Measurements from ENCODE around the gene EPB42.

EPB42 gene

DNA sequence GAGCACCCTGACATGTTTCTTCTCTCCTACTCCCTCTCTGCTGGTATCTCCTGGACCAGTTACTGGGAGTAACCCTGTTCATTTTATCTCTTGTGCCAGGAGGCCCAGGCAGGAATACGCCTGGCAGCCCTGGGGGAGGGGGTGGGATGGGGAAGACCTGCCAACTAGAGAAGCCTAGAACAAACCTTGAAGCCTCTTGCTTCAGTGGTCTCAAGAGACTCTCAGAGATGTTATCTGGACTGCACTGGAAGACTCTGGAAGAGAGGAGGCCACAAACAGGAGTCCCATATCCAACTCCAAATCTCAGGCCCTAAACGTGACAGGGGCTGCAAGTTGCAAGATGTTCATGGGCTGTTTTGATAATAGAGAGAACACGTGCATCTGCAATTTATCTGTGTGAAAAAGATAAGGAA is at the start of gene EPB42:
EPB42 (minus strand) TSS at position 28 of the 413 bp plus-strand sequence. CDS start 193 bp downstream, outside the sequence.
- peaks cover 3 to 6% of the 10 kb centered on the region in 2 donors for H3K27me3 ChIP-seq (ENCODE audit: control insufficient read depth in 1 of 2, insufficient read depth in 2 of 2, low read length in 2 of 2)
- H3K9me3 ChIP-seq (ENCODE audit: control insufficient read depth in 2 of 2, low read length in 2 of 2), result no peaks in the 10 kb centered on the region
- no peak within 1 kb of the TSS for H3K4me3 ChIP-seq (ENCODE audit: low read length in 2 of 2)
- H3K9ac ChIP-seq (ENCODE audit: low read length in 2 of 2), result no peak within 1 kb of the TSS
- no peak within 1 kb of the TSS for H3K27ac ChIP-seq (ENCODE audit: low read length)
- H3K4me1 ChIP-seq (ENCODE audit: control insufficient read depth, insufficient read depth, low read length), result peaks cover 3% of the 10 kb centered on the region
- H3K36me3 ChIP-seq (ENCODE audit: control insufficient read depth in 2 of 2, insufficient read depth in 2 of 2, low read length in 2 of 2), result no peaks in the 10 kb centered on the region

DNA sequence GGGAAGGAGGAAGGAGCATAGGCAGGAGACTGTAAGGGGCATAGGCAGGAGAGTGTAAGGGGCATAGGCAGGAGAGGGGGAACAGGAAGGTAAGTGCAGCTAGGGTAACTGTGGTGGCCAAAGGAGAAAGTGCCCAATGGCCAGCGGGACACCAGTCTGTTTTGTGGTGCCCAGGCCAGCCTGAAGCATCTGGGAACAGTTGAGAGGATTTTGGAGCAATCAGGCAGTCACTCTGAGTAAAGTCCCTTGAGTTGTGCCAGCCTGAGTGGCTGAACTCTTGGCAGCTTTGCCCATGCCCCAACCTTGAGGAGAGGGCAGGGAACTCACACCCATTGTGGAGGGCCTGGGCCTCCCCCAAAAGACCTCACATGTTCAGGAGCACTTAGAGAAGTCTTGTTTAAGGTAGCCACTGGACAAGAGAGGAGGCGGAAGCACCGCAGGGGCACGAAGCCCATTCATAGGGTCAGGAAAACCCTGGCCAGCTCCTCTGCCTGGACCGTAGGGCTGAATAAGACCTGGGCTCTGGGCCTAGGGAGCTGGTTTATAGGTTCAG is 49.4 kb upstream of the EPB42 start:
- no peak overlapping the region for H3K27ac ChIP-seq (ENCODE audit: low read length)
- no peak overlapping the region for H3K9ac ChIP-seq (ENCODE audit: low read length in 2 of 2)
- H3K4me3 ChIP-seq (ENCODE audit: low read length in 2 of 2), result no peak overlapping the region
- no peaks in the 10 kb centered on the region for H3K36me3 ChIP-seq (ENCODE audit: control insufficient read depth in 2 of 2, insufficient read depth in 2 of 2, low read length in 2 of 2)
- H3K27me3 ChIP-seq (ENCODE audit: control insufficient read depth in 1 of 2, insufficient read depth in 2 of 2, low read length in 2 of 2), result peaks cover 7 to 8% of the 10 kb centered on the region in 2 donors
- no peaks in the 10 kb centered on the region for H3K4me1 ChIP-seq (ENCODE audit: control insufficient read depth, insufficient read depth, low read length)
- peaks cover 2 to 3% of the 10 kb centered on the region in 2 donors for H3K9me3 ChIP-seq (ENCODE audit: control insufficient read depth in 2 of 2, low read length in 2 of 2)

DNA sequence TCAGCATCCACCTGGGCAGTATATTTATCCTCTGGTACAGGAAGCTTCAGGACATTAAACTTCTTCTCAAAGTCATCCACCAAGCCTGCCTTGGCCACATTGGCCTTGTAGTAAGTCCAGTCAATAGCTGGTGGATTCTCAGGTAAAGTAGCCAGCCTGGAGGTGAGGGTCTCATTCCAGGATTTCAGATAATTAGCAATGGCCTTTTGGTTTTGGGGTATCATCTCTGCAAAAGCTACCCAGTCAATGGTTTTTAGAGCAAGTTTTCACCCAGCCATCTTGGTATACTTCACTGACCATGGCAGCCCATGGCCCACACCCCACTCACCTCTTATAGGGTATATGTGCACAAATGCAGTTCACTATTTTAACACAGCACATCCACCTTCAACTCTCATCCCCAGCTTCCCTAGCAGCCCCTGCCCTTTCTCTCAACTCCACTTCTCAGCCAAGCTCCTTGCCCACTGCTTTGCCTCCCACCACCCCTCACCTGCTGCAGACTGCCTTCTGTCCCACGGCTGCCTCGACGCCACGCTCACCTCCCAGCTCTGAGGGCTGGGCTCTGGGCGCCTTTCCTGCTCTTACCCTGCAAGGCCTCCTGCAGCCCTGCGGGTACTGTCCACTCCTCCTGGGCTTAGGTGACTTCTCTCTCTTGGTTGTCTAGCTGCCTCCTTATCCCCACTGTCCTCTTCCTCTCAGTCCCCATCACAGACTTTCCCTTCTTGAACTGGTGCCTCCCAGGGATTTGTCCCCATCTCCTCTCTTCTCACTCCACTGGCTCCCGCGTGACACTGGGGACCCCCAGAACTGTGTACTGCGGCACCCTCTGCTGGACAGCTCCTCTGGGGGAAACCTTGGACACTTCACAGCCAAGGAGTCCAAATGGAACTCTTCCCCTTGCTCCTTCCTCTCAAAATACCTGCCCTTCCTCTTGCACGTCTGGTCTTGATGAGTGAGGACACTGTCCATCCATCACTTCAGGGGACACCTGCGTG is 47.6 kb upstream of the EPB42 start:
- Histone ChIP-seq H3K4me3 (ENCODE audit: low read length in 2 of 2) (no peak overlapping the region), H3K4me1 (ENCODE audit: control insufficient read depth, insufficient read depth, low read length) (no peaks in the 10 kb centered on the region), H3K36me3 (ENCODE audit: control insufficient read depth in 2 of 2, insufficient read depth in 2 of 2, low read length in 2 of 2) (no peaks in the 10 kb centered on the region), H3K27me3 (ENCODE audit: control insufficient read depth in 1 of 2, insufficient read depth in 2 of 2, low read length in 2 of 2) (peaks cover 6 to 7% of the 10 kb centered on the region in 2 donors), H3K9ac (ENCODE audit: low read length in 2 of 2) (no peak overlapping the region), H3K27ac (ENCODE audit: low read length) (no peak overlapping the region), H3K9me3 (ENCODE audit: control insufficient read depth in 2 of 2, low read length in 2 of 2) (peaks cover 2 to 3% of the 10 kb centered on the region in 2 donors)

DNA sequence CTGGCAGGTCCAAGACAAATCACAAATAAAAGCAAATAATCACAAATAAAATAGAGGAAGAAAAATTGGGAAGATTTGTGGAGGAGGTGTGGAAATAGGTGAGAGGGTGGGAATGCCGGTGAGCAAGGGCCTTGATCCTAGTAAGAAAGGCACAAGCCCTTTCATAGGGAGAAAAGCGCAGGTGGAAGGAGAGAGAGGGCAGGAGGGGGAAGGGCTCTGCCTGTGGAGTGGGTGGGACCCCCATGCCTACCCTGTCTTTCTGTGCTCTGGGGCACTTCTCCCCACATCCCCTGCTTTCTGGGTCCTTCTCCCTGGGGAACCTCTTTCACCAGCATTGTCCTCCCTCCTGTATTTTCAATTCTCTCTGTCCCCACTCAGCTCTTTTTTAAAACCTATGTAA is 46.6 kb upstream of the EPB42 start:
- H3K27me3 ChIP-seq (ENCODE audit: control insufficient read depth in 1 of 2, insufficient read depth in 2 of 2, low read length in 2 of 2), result peaks cover 6 to 7% of the 10 kb centered on the region in 2 donors
- H3K27ac ChIP-seq (ENCODE audit: low read length), result no peak overlapping the region
- peaks cover 2% of the 10 kb centered on the region in 2 donors for H3K9me3 ChIP-seq (ENCODE audit: control insufficient read depth in 2 of 2, low read length in 2 of 2)

DNA sequence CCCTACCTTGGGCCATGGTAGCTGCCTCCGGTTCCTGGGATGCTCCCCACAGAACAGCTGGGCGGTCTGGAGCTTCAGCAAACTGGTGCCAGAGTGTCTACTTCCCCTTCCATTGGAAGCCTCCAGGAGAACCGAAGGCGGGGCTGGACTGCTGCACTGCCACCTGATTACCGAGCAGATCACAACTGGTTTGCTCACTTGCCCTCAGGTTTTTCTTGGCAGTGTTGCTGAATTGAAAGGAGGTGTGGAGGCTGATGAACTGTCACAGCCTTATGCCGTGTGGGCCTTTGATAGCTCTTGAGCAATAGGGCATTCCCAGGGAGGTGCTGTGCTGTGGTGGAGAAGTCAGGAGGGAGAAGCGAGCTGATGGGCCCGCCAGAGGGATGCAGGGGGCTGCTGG is 46.0 kb upstream of the EPB42 start, which contains the start of gene TGM5:
TGM5 (minus strand) TSS at position 95 of the 400 bp plus-strand sequence; CDS start at position 16, 79 bp downstream.
- H3K9me3 ChIP-seq (ENCODE audit: control insufficient read depth in 2 of 2, low read length in 2 of 2), result no peaks in the 10 kb centered on the region
- no peak within 1 kb of the TSS for H3K4me3 ChIP-seq (ENCODE audit: low read length in 2 of 2)
- no peaks in the 10 kb centered on the region for H3K36me3 ChIP-seq (ENCODE audit: control insufficient read depth in 2 of 2, insufficient read depth in 2 of 2, low read length in 2 of 2)
- no peak within 1 kb of the TSS for H3K27ac ChIP-seq (ENCODE audit: low read length)
- H3K27me3 ChIP-seq (ENCODE audit: control insufficient read depth in 1 of 2, insufficient read depth in 2 of 2, low read length in 2 of 2), result peaks cover 6 to 7% of the 10 kb centered on the region in 2 donors
- no peaks in the 10 kb centered on the region for H3K4me1 ChIP-seq (ENCODE audit: control insufficient read depth, insufficient read depth, low read length)
- H3K9ac ChIP-seq (ENCODE audit: low read length in 2 of 2), result no peak within 1 kb of the TSS

More for the DNA sequence above, 46.6 kb upstream of the EPB42 start:
- Histone ChIP-seq H3K9ac (ENCODE audit: low read length in 2 of 2) (no peak overlapping the region), H3K36me3 (ENCODE audit: control insufficient read depth in 2 of 2, insufficient read depth in 2 of 2, low read length in 2 of 2) (no peaks in the 10 kb centered on the region), H3K4me1 (ENCODE audit: control insufficient read depth, insufficient read depth, low read length) (no peaks in the 10 kb centered on the region), H3K4me3 (ENCODE audit: low read length in 2 of 2) (no peak overlapping the region)

DNA sequence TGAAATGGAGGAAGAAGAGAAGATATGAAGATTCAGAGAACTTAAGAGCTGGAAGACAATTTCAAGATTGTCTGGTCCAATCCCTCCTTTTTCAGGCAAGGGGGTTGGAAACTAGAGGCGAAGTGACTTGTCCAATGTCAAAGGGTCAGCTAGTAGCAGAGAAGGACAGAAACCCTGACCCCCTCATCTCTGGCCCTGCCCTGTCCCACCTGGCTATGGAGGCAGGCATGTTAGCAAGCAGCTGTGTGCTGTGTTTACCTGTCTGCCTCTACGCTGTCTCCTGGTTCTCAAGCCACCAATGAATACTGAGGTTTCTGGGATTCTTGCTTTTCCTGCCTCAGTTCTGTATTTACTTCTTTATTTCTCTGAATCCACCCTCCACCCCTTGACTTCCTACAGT is 45.6 kb upstream of the EPB42 start:
- Histone ChIP-seq H3K9me3 (ENCODE audit: control insufficient read depth in 2 of 2, low read length in 2 of 2) (no peaks in the 10 kb centered on the region), H3K9ac (ENCODE audit: low read length in 2 of 2) (no peak overlapping the region), H3K27me3 (ENCODE audit: control insufficient read depth in 1 of 2, insufficient read depth in 2 of 2, low read length in 2 of 2) (peaks cover 6 to 7% of the 10 kb centered on the region in 2 donors), H3K36me3 (ENCODE audit: control insufficient read depth in 2 of 2, insufficient read depth in 2 of 2, low read length in 2 of 2) (no peaks in the 10 kb centered on the region), H3K27ac (ENCODE audit: low read length) (no peak overlapping the region), H3K4me1 (ENCODE audit: control insufficient read depth, insufficient read depth, low read length) (no peaks in the 10 kb centered on the region), H3K4me3 (ENCODE audit: low read length in 2 of 2) (no peak overlapping the region)

DNA sequence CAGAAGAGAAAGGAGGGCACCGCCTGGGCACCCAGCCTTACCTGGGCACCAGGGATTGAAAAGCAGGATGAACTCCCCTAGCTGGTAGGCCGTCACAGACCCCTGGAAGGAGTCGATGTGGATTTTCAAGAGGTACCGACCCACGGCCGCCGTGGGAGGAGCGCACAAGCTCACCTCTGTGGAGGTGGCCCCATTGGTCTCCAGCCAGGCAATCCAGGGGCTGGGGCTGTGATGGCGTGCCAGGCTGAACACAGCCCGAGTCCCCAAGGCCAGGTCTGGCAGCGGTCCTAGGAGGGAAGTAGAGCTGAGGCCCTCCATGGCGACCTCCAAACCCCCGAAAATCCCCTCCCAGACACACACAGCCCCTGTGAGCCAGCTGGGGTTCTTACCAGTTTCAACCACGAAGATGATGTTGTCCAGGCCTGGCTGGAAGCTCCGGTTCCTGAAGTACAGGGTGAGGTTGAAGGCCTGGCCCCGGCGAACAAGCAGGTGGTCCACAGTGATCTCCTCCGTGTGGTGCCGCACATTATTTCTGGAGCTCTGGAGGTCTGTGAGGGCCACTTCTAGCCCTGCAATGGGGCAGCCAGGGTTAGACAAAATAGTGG is 39.3 kb upstream of the EPB42 start:
- H3K27ac ChIP-seq (ENCODE audit: low read length), result no peak overlapping the region
- H3K9me3 ChIP-seq (ENCODE audit: control insufficient read depth in 2 of 2, low read length in 2 of 2), result no peaks in the 10 kb centered on the region
- peaks cover 0 to 4% of the 10 kb centered on the region in 2 donors for H3K27me3 ChIP-seq (ENCODE audit: control insufficient read depth in 1 of 2, insufficient read depth in 2 of 2, low read length in 2 of 2)
- H3K36me3 ChIP-seq (ENCODE audit: control insufficient read depth in 2 of 2, insufficient read depth in 2 of 2, low read length in 2 of 2), result no peaks in the 10 kb centered on the region
- H3K4me1 ChIP-seq (ENCODE audit: control insufficient read depth, insufficient read depth, low read length), result no peaks in the 10 kb centered on the region
- no peak overlapping the region for H3K4me3 ChIP-seq (ENCODE audit: low read length in 2 of 2)
- H3K9ac ChIP-seq (ENCODE audit: low read length in 2 of 2), result no peak overlapping the region

DNA sequence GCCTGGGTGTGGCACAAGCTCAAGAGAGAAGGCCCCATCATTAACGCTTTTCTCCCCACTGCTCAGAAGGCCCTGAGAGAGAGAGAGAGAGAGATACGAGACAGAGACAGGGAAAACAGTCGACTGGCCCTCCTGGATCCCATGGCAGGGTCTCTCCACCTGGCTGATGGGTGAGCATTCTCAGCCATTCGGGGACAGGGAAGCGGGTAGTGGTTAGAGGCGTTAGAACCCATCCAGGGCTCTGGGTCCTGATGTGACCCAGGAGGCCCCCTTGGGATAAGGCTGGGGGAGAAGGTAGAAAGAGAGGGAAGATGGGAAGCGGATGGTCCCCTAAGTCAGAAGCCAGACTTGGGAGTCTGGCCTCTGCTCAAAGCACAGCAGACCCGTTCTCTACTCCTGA is 38.0 kb upstream of the EPB42 start:
- Histone ChIP-seq H3K36me3 (ENCODE audit: control insufficient read depth in 2 of 2, insufficient read depth in 2 of 2, low read length in 2 of 2) (no peaks in the 10 kb centered on the region), H3K27ac (ENCODE audit: low read length) (no peak overlapping the region), H3K27me3 (ENCODE audit: control insufficient read depth in 1 of 2, insufficient read depth in 2 of 2, low read length in 2 of 2) (peaks cover 0 to 4% of the 10 kb centered on the region in 2 donors), H3K9me3 (ENCODE audit: control insufficient read depth in 2 of 2, low read length in 2 of 2) (no peaks in the 10 kb centered on the region), H3K4me3 (ENCODE audit: low read length in 2 of 2) (no peak overlapping the region), H3K4me1 (ENCODE audit: control insufficient read depth, insufficient read depth, low read length) (no peaks in the 10 kb centered on the region), H3K9ac (ENCODE audit: low read length in 2 of 2) (no peak overlapping the region)

DNA sequence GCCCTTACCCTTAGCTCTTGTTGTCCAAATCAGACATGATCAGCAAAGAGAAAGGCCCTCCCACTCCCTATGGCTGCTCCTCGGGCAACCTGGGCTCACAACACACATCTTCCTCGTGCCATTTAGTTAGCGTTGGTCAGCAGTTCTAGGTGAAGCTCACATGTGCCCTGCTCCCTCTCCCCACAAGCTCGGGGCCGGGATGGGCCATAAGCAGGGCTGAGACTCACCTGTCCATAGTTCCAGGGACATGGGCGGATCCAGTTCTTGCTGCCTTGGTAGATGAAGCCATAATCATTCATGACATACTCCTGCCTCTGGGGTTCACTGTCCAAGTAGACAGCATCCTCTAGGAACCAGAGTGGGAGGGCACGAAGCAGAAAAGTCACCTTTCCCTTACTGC is 35.5 kb upstream of the EPB42 start:
- Histone ChIP-seq H3K9ac (ENCODE audit: low read length in 2 of 2) (no peak overlapping the region), H3K36me3 (ENCODE audit: control insufficient read depth in 2 of 2, insufficient read depth in 2 of 2, low read length in 2 of 2) (no peaks in the 10 kb centered on the region), H3K4me3 (ENCODE audit: low read length in 2 of 2) (no peak overlapping the region), H3K27ac (ENCODE audit: low read length) (no peak overlapping the region), H3K27me3 (ENCODE audit: control insufficient read depth in 1 of 2, insufficient read depth in 2 of 2, low read length in 2 of 2) (peaks cover 2 to 4% of the 10 kb centered on the region in 2 donors), H3K9me3 (ENCODE audit: control insufficient read depth in 2 of 2, low read length in 2 of 2) (no peaks in the 10 kb centered on the region), H3K4me1 (ENCODE audit: control insufficient read depth, insufficient read depth, low read length) (no peaks in the 10 kb centered on the region)

DNA sequence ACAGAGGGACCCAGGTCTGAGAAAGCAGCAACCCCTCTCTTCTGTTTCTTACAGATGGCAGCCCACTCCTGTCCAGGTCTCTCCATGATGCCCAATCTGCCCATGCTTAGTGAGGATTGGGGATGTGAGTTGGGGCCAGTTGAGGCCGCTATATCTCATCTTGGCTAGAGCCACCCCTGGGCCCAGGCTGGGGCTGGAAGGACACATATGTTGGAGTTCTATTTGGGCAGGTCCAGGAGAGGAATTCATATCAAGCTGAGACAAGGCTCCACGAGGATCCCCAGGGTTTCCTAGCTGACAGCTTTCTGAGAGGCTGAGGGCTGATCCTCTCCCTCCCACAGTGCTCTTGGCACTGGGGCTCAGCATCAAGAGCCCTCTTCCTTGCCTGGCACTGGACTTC is 34.6 kb upstream of the EPB42 start:
- H3K27ac ChIP-seq (ENCODE audit: low read length), result no peak overlapping the region
- H3K9ac ChIP-seq (ENCODE audit: low read length in 2 of 2), result no peak overlapping the region
- no peak overlapping the region for H3K4me3 ChIP-seq (ENCODE audit: low read length in 2 of 2)
- peaks cover 2 to 4% of the 10 kb centered on the region in 2 donors for H3K27me3 ChIP-seq (ENCODE audit: control insufficient read depth in 1 of 2, insufficient read depth in 2 of 2, low read length in 2 of 2)
- no peaks in the 10 kb centered on the region for H3K4me1 ChIP-seq (ENCODE audit: control insufficient read depth, insufficient read depth, low read length)
- H3K9me3 ChIP-seq (ENCODE audit: control insufficient read depth in 2 of 2, low read length in 2 of 2), result no peaks in the 10 kb centered on the region
- no peaks in the 10 kb centered on the region for H3K36me3 ChIP-seq (ENCODE audit: control insufficient read depth in 2 of 2, insufficient read depth in 2 of 2, low read length in 2 of 2)
